HG03066 (cell line): ENCODE results near the gene ACO2.
"Not testable (repeated sequence)": the region's sequence is repeated elsewhere in the genome, so short reads cannot be mapped to it uniquely, and the experiment has no call there.

Experiments used
- ATAC-seq: cut with Tn5 transposase; IDR thresholded peaks from one replicate; pipeline ENCODE4 v1.9.1; 2021; ENCODE audit warnings: low read depth; ENCODE audit not compliant: unreplicated experiment

Gene ACO2

GRCh38 chr22:41561788-41562187 is 92.9 kb downstream of the ACO2 start:
- no peak for ATAC-seq

- ATAC-seq, result no peak
Measured at GRCh38 chr22:41562461-41562860, 93.5 kb downstream of the ACO2 start.

GRCh38 chr22:41563051-41563711 is 94.3 kb downstream of the ACO2 start:
- ATAC-seq, result no peak

GRCh38 chr22:41564563-41564962 is 95.6 kb downstream of the ACO2 start:
- ATAC-seq, result no peak

GRCh38 chr22:41565403-41566054 is 96.6 kb downstream of the ACO2 start:
- no peak for ATAC-seq

GRCh38 chr22:41567512-41567768 is 98.5 kb downstream of the ACO2 start:
- ATAC-seq, result no peak

GRCh38 chr22:41568811-41569210 is 99.9 kb downstream of the ACO2 start:
- ATAC-seq, result no peak

GRCh38 chr22:41570221-41570620 is 101.3 kb downstream of the ACO2 start:
- ATAC-seq, result no peak

- no peak for ATAC-seq
Measured at GRCh38 chr22:41571786-41572185, 102.9 kb downstream of the ACO2 start.

- ATAC-seq, result not testable (repeated sequence)
Measured at GRCh38 chr22:41572305-41572704, 103.4 kb downstream of the ACO2 start.

- no peak for ATAC-seq
Measured at GRCh38 chr22:41573677-41574076, 104.8 kb downstream of the ACO2 start.

- no peak for ATAC-seq
Measured at GRCh38 chr22:41574847-41575381, 106.0 kb downstream of the ACO2 start.

GRCh38 chr22:41575533-41575932 is 106.6 kb downstream of the ACO2 start:
- no peak for ATAC-seq

- ATAC-seq, result no peak
Measured at GRCh38 chr22:41576877-41577276, 108.0 kb downstream of the ACO2 start.

- no peak for ATAC-seq
Measured at GRCh38 chr22:41578114-41578513, 109.2 kb downstream of the ACO2 start.
